CD14-positive monocyte (primary cell): ENCODE measurements around the gene FRMPD4. TPM values are rescaled to one million over a fixed set of nuclear protein-coding genes. Genes with fewer than 3 reads are reported as not detected.

ENCODE experiments used
- DNase-seq, 3 donors: peaks; one replicate each; pipeline ENCODE4 v3.0.0-alpha.2; 2011 to 2022
- H2AFZ ChIP-seq: 2 replicates; pipeline ENCODE4 v1.6.0; 2012; ENCODE audit warnings: mild to moderate bottlenecking, low read depth, low read length, inconsistent platforms; ENCODE audit not compliant: insufficient read depth, poor library complexity, severe bottlenecking
- H3K27ac ChIP-seq, 2 donors: 1 replicate in 1 of 2; 2 replicates in 1 of 2; pipeline ENCODE4 v1.5.1; 2012 to 2013; ENCODE audit warnings: low read length in 2 of 2, control low read depth in 1 of 2, inconsistent platforms in 1 of 2, low read depth in 1 of 2, mild to moderate bottlenecking in 1 of 2
- H3K27me3 ChIP-seq, 2 donors: one replicate each; pipeline versions ENCODE4 v1.6.0 to v1.6.1; 2011 to 2013; ENCODE audit warnings: low read length in 2 of 2; ENCODE audit not compliant: control insufficient read depth in 2 of 2, insufficient read depth in 2 of 2
- H3K36me3 ChIP-seq, 2 donors: replicated peaks in 1 of 2; 1 replicate in 1 of 2; 2 replicates in 1 of 2; pipeline versions ENCODE4 v1.5.1 to v1.6.1; 2012 to 2013; ENCODE audit warnings: low read length in 2 of 2, control low read depth in 1 of 2, inconsistent platforms in 1 of 2, mild to moderate bottlenecking in 1 of 2; ENCODE audit not compliant: insufficient read depth in 2 of 2, control insufficient read depth in 1 of 2
- H3K4me1 ChIP-seq, 2 donors: 1 replicate in 1 of 2; 2 replicates in 1 of 2; pipeline versions ENCODE4 v1.5.1 to v1.6.1; 2012 to 2013; ENCODE audit warnings: low read length in 2 of 2, control low read depth in 1 of 2, inconsistent platforms in 1 of 2, mild to moderate bottlenecking in 1 of 2, moderate library complexity in 1 of 2; ENCODE audit not compliant: insufficient read depth in 2 of 2, control insufficient read depth in 1 of 2
- H3K4me2 ChIP-seq: replicated peaks from 2 replicates; pipeline ENCODE3; 2012; ENCODE audit warnings: low read length, moderate library complexity, mild to moderate bottlenecking; ENCODE audit not compliant: poor library complexity, severe bottlenecking; ENCODE audit errors: extremely low read depth
- H3K4me3 ChIP-seq, 3 experiments: fragments of 200-600 bp in 1 of 3; sonication (generic) in 1 of 3; replicated peaks in 1 of 3; 1 replicate in 2 of 3; 2 replicates in 1 of 3; pipeline ENCODE4 v1.5.1; 2011 to 2013; ENCODE audit warnings: low read length in 3 of 3, mild to moderate bottlenecking in 3 of 3, control low read depth in 2 of 3, low read depth in 2 of 3, inconsistent platforms in 1 of 3, moderate library complexity in 1 of 3
- H3K79me2 ChIP-seq: 2 replicates; pipeline ENCODE4 v1.6.0; 2012; ENCODE audit warnings: mild to moderate bottlenecking, control low read depth, inconsistent platforms, low read length, moderate library complexity; ENCODE audit not compliant: insufficient read depth
- H3K9ac ChIP-seq: 2 replicates; pipeline ENCODE4 v1.6.0; 2017; ENCODE audit warnings: low read length, mild to moderate bottlenecking; ENCODE audit not compliant: insufficient read depth, poor library complexity, severe bottlenecking
- H3K9me3 ChIP-seq, 2 donors: replicated peaks in 1 of 2; 1 replicate in 1 of 2; 2 replicates in 1 of 2; pipeline versions ENCODE4 v1.5.1 to v1.6.1; 2012 to 2013; ENCODE audit warnings: low read length in 2 of 2, control low read depth in 1 of 2; ENCODE audit not compliant: control insufficient read depth in 1 of 2, insufficient read depth in 1 of 2
- H4K20me1 ChIP-seq: 2 replicates; pipeline ENCODE4 v1.6.0; 2012; ENCODE audit warnings: mild to moderate bottlenecking, low read length, control low read depth, moderate library complexity; ENCODE audit not compliant: insufficient read depth
- H3K27ac Mint-ChIP-seq, 7 donors: one replicate each; pipeline ENCODE4 v1.8.0; 2020; ENCODE audit warnings: mild to moderate bottlenecking in 7 of 7, mixed read lengths in 7 of 7, moderate library complexity in 6 of 7, inconsistent platforms in 2 of 7
- H3K27me3 Mint-ChIP-seq, 3 donors: one replicate each; pipeline ENCODE4 v1.8.0; 2021 to 2022; ENCODE audit warnings: low read depth in 3 of 3, mild to moderate bottlenecking in 3 of 3, mixed read lengths in 3 of 3, moderate library complexity in 3 of 3, inconsistent platforms in 1 of 3
- H3K36me3 Mint-ChIP-seq, 2 donors: one replicate each; pipeline ENCODE4 v1.8.0; 2020; ENCODE audit warnings: mixed read lengths in 2 of 2, inconsistent platforms in 1 of 2, mild to moderate bottlenecking in 1 of 2
- H3K4me1 Mint-ChIP-seq: one replicate; pipeline ENCODE4 v1.8.0; 2020; ENCODE audit warnings: mild to moderate bottlenecking, mixed read lengths
- H3K4me3 Mint-ChIP-seq, 2 donors: one replicate each; pipeline ENCODE4 v1.8.0; 2020; ENCODE audit warnings: mild to moderate bottlenecking in 2 of 2, mixed read lengths in 2 of 2, moderate library complexity in 1 of 2
- H3K9me3 Mint-ChIP-seq, 7 donors: one replicate each; pipeline ENCODE4 v1.8.0; 2020 to 2022; ENCODE audit warnings: mixed read lengths in 7 of 7, mild to moderate bottlenecking in 6 of 7, moderate library complexity in 6 of 7, inconsistent platforms in 2 of 7
- WGBS: methylation state at CpG from one replicate; pipeline ENCODE4 v1.1.5; 2013; ENCODE audit warnings: missing lambda C conversion rate; ENCODE audit not compliant: insufficient coverage; 5-methylcytosine and 5-hydroxymethylcytosine counted together
- intact Hi-C, 2 donors: fragments of 100-400 bp; cut with micrococcal nuclease; formaldehyde crosslinking; loops; one replicate each; pipeline versions ENCODE4 v1.15.0 to v1.15.1; 2023
- polyA plus RNA-seq, 3 donors: library from polyadenylated mRNA; depleted of rRNA in 1 of 3; unstranded in 2 of 3; stranded (reverse) in 1 of 3; fragments of 300-500 nt in 2 of 3; fragments of >200 nt in 1 of 3; fragmentation: Illumina TruSeq in 2 of 3; gene quantifications; 1 replicate in 2 of 3; 2 replicates in 1 of 3; pipeline ENCODE4 v1.2.3, GENCODE V29; 2012 to 2021
- TF ChIP-seq, protein P1 (sequence below): fragments of 200-600 bp; IDR thresholded peaks from one replicate; pipeline ENCODE4 v1.8.0; 2022; ENCODE audit warnings: antibody characterized with exemption, mild to moderate bottlenecking

FRMPD4 gene
- polyA plus RNA-seq, 3 donors: not detected

DNA sequence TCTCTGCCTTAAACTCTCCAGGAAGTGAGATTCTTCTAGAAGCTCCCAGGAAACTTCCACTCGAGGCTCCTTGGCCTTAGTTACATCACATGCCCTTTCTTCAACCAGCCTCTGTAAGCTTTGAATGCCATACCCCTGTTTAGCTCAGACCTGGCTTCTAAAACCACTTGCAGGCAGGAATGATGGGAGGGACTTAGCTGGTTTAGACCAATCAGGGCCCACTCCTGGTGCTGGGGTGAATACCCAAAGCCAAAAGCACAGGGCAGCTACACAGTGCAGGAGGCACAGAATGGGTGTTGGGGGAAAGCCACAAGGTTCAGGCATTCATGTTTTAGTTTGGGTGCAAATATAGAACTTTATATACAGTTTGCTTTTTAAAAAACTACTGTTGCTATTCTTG, 296.2 kb downstream of the FRMPD4 start:
- no CpG with 5 or more reads among the region's 1 CpG for WGBS
- no peak for DNase-seq
- Histone ChIP-seq H3K79me2 (no peaks in the 10 kb centered on the region), H3K27me3 (peaks cover 0 to 2% of the 10 kb centered on the region in 2 donors), H3K27ac (no peak overlapping the region), H2AFZ (no peak overlapping the region), H4K20me1 (no peaks in the 10 kb centered on the region), H3K4me3 (no peak overlapping the region), H3K9me3 (no peaks in the 10 kb centered on the region), H3K4me2 (no peak overlapping the region), H3K36me3 (no peaks in the 10 kb centered on the region), H3K4me1 (no peaks in the 10 kb centered on the region), H3K9ac (no peak overlapping the region)
- peaks cover 0 to 1% (median 0%) of the 10 kb centered on the region in 7 donors for H3K9me3 Mint-ChIP-seq
- H3K4me1 Mint-ChIP-seq: no peaks in the 10 kb centered on the region
- H3K27me3 Mint-ChIP-seq: peaks cover 0 to 2% (median 1%) of the 10 kb centered on the region in 3 donors
- H3K4me3 Mint-ChIP-seq: no peak overlapping the region
- intact Hi-C loops: no loop called here
- TF ChIP-seq, protein P1, sequence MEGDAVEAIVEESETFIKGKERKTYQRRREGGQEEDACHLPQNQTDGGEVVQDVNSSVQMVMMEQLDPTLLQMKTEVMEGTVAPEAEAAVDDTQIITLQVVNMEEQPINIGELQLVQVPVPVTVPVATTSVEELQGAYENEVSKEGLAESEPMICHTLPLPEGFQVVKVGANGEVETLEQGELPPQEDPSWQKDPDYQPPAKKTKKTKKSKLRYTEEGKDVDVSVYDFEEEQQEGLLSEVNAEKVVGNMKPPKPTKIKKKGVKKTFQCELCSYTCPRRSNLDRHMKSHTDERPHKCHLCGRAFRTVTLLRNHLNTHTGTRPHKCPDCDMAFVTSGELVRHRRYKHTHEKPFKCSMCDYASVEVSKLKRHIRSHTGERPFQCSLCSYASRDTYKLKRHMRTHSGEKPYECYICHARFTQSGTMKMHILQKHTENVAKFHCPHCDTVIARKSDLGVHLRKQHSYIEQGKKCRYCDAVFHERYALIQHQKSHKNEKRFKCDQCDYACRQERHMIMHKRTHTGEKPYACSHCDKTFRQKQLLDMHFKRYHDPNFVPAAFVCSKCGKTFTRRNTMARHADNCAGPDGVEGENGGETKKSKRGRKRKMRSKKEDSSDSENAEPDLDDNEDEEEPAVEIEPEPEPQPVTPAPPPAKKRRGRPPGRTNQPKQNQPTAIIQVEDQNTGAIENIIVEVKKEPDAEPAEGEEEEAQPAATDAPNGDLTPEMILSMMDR: no peak
- H3K36me3 Mint-ChIP-seq: no peaks in the 10 kb centered on the region
- no peak overlapping the region for H3K27ac Mint-ChIP-seq

DNA sequence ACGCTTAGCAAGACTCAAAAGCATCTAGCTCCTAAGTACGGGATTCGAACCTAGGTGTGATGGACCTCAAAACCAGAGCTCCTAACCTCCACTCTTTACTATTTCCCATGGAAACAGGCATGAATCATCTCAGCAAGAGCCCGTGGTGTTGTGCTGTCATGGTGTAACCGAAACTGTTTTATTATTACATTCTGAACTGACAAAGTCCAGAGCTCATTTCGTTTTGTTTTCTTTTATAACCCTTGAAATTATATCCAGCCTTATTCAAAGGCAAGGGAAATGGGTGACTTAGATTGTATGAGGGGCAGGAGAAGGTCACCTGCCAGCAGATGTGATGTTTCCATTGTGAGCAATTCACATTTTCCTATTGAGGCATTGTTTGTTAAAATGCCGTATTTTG, 301.1 kb downstream of the FRMPD4 start:
- H3K9me3 Mint-ChIP-seq: peaks cover 0 to 3% (median 0%) of the 10 kb centered on the region in 7 donors
- H3K36me3 ChIP-seq: no peaks in the 10 kb centered on the region
- H3K4me1 ChIP-seq: no peaks in the 10 kb centered on the region
- no peaks in the 10 kb centered on the region for H3K4me1 Mint-ChIP-seq
- no peaks in the 10 kb centered on the region for H3K36me3 Mint-ChIP-seq
- DNase-seq: no peak
- no peak overlapping the region for H3K27ac ChIP-seq
- H3K4me3 ChIP-seq: no peak overlapping the region
- H3K27ac Mint-ChIP-seq: no peak overlapping the region
- H3K27me3 Mint-ChIP-seq: peaks cover 0 to 2% (median 0%) of the 10 kb centered on the region in 3 donors
- no peaks in the 10 kb centered on the region for H3K79me2 ChIP-seq
- H3K9ac ChIP-seq: no peak overlapping the region
- no peak overlapping the region for H2AFZ ChIP-seq
- no peaks in the 10 kb centered on the region for H3K9me3 ChIP-seq
- H3K27me3 ChIP-seq: peaks cover 0 to 2% of the 10 kb centered on the region in 2 donors
- TF ChIP-seq, protein P1: no peak
- no peak overlapping the region for H3K4me2 ChIP-seq
- no peaks in the 10 kb centered on the region for H4K20me1 ChIP-seq
- H3K4me3 Mint-ChIP-seq: no peak overlapping the region
- no CpG with 5 or more reads among the region's 7 CpGs for WGBS
- intact Hi-C loops: no loop called here
